ENCODE measurements around the gene LYZL4.

The LYZL4 gene

DNA sequence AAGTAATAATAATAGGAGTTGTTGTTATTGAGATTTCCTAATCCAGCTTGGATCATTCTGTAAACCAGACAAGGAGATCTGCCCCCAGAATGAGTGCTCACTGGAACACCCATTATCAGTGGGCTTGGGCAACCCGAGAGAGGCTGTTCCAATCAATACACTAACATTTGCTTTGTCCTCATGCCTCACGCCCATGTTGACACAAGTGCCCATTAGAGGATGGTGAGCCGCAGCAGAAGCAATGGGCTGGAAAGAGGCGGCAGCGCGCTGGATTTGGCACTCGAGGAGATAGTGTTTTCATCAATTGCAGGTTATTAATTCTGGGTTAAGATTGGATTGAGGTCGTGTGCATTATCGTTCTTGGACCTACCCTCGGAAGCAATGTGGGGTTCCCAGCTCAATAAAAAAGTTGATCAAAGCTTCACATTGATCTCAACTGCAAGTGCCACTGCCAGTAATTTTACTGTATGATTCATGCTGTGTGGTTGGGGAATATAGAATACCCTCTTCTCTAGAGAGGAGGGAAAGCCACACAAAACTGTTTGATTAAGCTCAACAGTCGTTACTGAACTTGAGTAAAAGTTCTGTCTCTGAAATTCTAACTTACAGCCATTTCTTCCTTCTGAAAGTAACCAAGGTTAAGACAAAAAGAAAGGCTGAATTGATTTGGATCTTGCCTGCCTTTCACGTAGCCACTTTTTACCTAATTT lies 15.7 kb downstream of the LYZL4 start:
- H3K4me1 ChIP-seq (ENCODE audit: control insufficient read depth, insufficient read depth, low read length) = peaks cover 10% of the 10 kb centered on the region
- no peaks in the 10 kb centered on the region for H3K36me3 ChIP-seq (ENCODE audit: control insufficient read depth, insufficient read depth, low read length)
- no peaks in the 10 kb centered on the region for H3K9me3 ChIP-seq (ENCODE audit: control insufficient read depth, low read length)
- no peaks in the 10 kb centered on the region for H3K27me3 ChIP-seq (ENCODE audit: control insufficient read depth, insufficient read depth, low read length)
- no peak overlapping the region for H3K4me3 ChIP-seq (ENCODE audit: low read length)
- no peak overlapping the region for H3K9ac ChIP-seq (ENCODE audit: low read length)

GRCh38 chr3:42387802-42388651 lies 22.4 kb downstream of the LYZL4 start:
- Histone ChIP-seq H3K36me3 (ENCODE audit: control insufficient read depth, insufficient read depth, low read length) (no peaks in the 10 kb centered on the region), H3K4me3 (ENCODE audit: low read length) (no peak overlapping the region), H3K27me3 (ENCODE audit: control insufficient read depth, insufficient read depth, low read length) (peaks cover 8% of the 10 kb centered on the region)

DNA sequence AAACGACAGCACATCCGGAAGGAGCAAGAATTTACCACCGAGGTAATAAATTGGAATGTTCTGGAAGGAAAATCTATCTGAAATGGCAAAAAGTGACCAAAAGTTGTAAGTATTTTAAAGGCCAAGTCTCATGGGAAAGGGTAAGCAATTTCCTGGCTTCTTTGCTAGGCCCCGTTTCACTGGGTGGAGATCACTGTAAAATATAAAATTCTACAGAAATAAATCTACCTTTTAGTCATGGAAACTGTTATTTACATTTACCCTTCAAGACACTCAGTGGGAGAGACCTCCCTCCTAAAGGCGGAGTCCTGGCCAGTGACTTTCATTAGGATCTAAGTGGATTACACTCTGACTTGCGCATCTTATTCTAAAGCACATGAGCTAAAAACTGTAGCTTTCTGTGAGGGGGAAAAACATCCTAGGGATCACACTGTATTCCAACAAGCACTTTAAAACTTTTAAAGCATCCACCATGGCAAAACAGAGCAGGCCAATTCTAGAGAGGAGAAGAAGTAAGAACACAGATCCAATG lies 28.8 kb downstream of the LYZL4 start:
- Histone ChIP-seq H3K27me3 (ENCODE audit: control insufficient read depth, insufficient read depth, low read length) (no peaks in the 10 kb centered on the region), H3K36me3 (ENCODE audit: control insufficient read depth, insufficient read depth, low read length) (no peaks in the 10 kb centered on the region), H3K9ac (ENCODE audit: low read length) (no peak overlapping the region), H3K4me3 (ENCODE audit: low read length) (no peak overlapping the region), H3K4me1 (ENCODE audit: control insufficient read depth, insufficient read depth, low read length) (no peaks in the 10 kb centered on the region), H3K9me3 (ENCODE audit: control insufficient read depth, low read length) (no peaks in the 10 kb centered on the region)

More at GRCh38 chr3:42387802-42388651, 22.4 kb downstream of the LYZL4 start:
- Histone ChIP-seq H3K9ac (ENCODE audit: low read length) (no peak overlapping the region), H3K4me1 (ENCODE audit: control insufficient read depth, insufficient read depth, low read length) (no peaks in the 10 kb centered on the region), H3K9me3 (ENCODE audit: control insufficient read depth, low read length) (no peaks in the 10 kb centered on the region)

DNA sequence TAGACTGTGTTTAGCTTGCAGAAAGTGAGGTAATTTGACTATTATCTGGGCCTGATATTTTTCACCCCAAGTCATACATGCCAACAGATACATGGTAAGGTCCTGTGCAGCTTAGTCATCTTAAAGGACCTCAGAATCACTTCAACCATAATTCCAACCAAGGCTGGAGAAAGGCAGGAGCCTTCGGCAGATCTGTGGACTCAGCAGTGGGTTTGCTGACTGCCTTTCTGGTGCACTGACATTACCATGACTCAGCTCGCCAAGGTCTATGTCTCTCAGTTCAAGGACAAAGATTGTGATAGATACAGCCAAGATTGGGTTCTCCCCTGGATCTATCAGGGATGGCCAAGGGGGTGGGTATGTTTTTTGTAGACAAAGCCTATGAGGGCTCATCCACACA lies 32.7 kb downstream of the LYZL4 start:
- Histone ChIP-seq H3K9me3 (ENCODE audit: control insufficient read depth, low read length) (no peaks in the 10 kb centered on the region), H3K4me3 (ENCODE audit: low read length) (no peak overlapping the region), H3K36me3 (ENCODE audit: control insufficient read depth, insufficient read depth, low read length) (no peaks in the 10 kb centered on the region)

GRCh38 chr3:42376344-42376798 lies 34.0 kb downstream of the LYZL4 start:
- Histone ChIP-seq H3K4me1 (ENCODE audit: control insufficient read depth, insufficient read depth, low read length) (no peaks in the 10 kb centered on the region), H3K27me3 (ENCODE audit: control insufficient read depth, insufficient read depth, low read length) (no peaks in the 10 kb centered on the region), H3K9ac (ENCODE audit: low read length) (no peak overlapping the region), H3K4me3 (ENCODE audit: low read length) (no peak overlapping the region), H3K9me3 (ENCODE audit: control insufficient read depth, low read length) (no peaks in the 10 kb centered on the region), H3K36me3 (ENCODE audit: control insufficient read depth, insufficient read depth, low read length) (no peaks in the 10 kb centered on the region)

More for the DNA sequence above, 32.7 kb downstream of the LYZL4 start:
- H3K27me3 ChIP-seq (ENCODE audit: control insufficient read depth, insufficient read depth, low read length) = no peaks in the 10 kb centered on the region
- no peaks in the 10 kb centered on the region for H3K4me1 ChIP-seq (ENCODE audit: control insufficient read depth, insufficient read depth, low read length)
- no peak overlapping the region for H3K9ac ChIP-seq (ENCODE audit: low read length)

GRCh38 chr3:42375121-42375800 lies 35.1 kb downstream of the LYZL4 start:
- Histone ChIP-seq H3K9ac (ENCODE audit: low read length) (no peak overlapping the region), H3K4me1 (ENCODE audit: control insufficient read depth, insufficient read depth, low read length) (no peaks in the 10 kb centered on the region), H3K4me3 (ENCODE audit: low read length) (no peak overlapping the region), H3K27me3 (ENCODE audit: control insufficient read depth, insufficient read depth, low read length) (no peaks in the 10 kb centered on the region), H3K36me3 (ENCODE audit: control insufficient read depth, insufficient read depth, low read length) (no peaks in the 10 kb centered on the region), H3K9me3 (ENCODE audit: control insufficient read depth, low read length) (no peaks in the 10 kb centered on the region)

DNA sequence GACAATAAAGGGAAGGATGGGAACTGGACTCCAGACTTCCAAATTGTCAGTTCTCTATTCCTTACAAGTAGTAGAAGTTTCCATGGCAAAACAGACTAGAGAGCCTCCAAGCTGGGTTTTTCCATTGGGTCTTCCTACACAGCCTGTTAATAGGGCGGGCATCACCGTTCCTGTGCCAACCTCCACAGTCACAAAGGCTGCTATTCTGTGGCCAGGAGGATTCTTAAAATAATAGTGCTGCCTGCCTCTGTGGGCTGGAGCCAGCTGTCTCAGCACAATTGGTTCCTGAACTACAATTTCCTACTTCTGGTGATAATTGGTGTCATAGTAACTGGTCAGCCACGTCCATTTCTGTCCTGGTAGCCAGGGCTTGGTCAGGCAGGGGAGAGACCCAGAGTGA lies 38.6 kb downstream of the LYZL4 start:
- Histone ChIP-seq H3K4me3 (ENCODE audit: low read length) (no peak overlapping the region), H3K4me1 (ENCODE audit: control insufficient read depth, insufficient read depth, low read length) (no peaks in the 10 kb centered on the region), H3K27me3 (ENCODE audit: control insufficient read depth, insufficient read depth, low read length) (no peaks in the 10 kb centered on the region), H3K9me3 (ENCODE audit: control insufficient read depth, low read length) (no peaks in the 10 kb centered on the region), H3K9ac (ENCODE audit: low read length) (no peak overlapping the region), H3K36me3 (ENCODE audit: control insufficient read depth, insufficient read depth, low read length) (no peaks in the 10 kb centered on the region)

DNA sequence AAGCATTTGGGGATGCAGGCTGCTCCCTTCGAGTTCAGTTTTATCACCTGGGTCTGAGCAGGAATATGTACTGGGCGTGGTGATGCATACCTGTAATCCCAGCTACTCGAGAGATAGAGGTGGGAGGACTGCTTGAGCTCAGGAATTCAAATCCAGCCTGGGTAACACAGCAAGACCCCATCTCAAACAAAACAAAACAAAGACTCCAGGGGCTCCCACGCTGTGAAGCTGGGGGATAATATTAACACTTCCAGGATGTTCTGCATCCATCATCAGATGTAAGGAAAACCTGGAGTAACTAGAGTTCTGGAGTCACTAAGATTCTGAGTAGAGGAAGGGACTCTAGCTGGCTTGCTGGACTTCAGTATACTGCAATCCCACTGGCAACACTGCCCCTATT lies 40.6 kb downstream of the LYZL4 start:
- no peaks in the 10 kb centered on the region for H3K36me3 ChIP-seq (ENCODE audit: control insufficient read depth, insufficient read depth, low read length)
- no peak overlapping the region for H3K9ac ChIP-seq (ENCODE audit: low read length)
- no peaks in the 10 kb centered on the region for H3K27me3 ChIP-seq (ENCODE audit: control insufficient read depth, insufficient read depth, low read length)
- H3K9me3 ChIP-seq (ENCODE audit: control insufficient read depth, low read length) = no peaks in the 10 kb centered on the region
- no peaks in the 10 kb centered on the region for H3K4me1 ChIP-seq (ENCODE audit: control insufficient read depth, insufficient read depth, low read length)
- H3K4me3 ChIP-seq (ENCODE audit: low read length) = no peak overlapping the region

DNA sequence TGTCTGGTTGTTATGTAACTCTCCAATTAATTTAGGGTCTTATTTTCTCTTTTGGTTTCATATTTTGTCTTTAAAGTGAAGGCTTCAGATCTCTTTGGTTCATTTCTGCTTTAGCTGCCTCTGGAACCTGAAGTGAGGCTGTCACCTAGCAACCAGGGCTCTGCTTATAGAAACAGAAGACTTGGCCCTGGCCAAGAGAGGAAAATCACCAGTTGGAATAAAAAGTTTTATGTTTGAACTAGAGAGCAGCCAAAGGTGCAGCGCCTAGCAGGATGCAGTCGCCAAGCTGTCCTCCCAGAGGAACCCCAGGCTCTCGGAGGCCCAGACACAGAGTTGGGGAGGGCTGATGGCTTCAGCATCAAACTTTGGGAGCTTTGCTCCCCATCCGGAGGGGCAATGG lies 41.1 kb downstream of the LYZL4 start:
- Histone ChIP-seq H3K4me1 (ENCODE audit: control insufficient read depth, insufficient read depth, low read length) (no peaks in the 10 kb centered on the region), H3K36me3 (ENCODE audit: control insufficient read depth, insufficient read depth, low read length) (no peaks in the 10 kb centered on the region), H3K27me3 (ENCODE audit: control insufficient read depth, insufficient read depth, low read length) (no peaks in the 10 kb centered on the region), H3K9me3 (ENCODE audit: control insufficient read depth, low read length) (no peaks in the 10 kb centered on the region), H3K9ac (ENCODE audit: low read length) (no peak overlapping the region), H3K4me3 (ENCODE audit: low read length) (no peak overlapping the region)

- Histone ChIP-seq H3K9ac (ENCODE audit: low read length) (no peak overlapping the region), H3K4me1 (ENCODE audit: control insufficient read depth, insufficient read depth, low read length) (no peaks in the 10 kb centered on the region), H3K27me3 (ENCODE audit: control insufficient read depth, insufficient read depth, low read length) (no peaks in the 10 kb centered on the region), H3K36me3 (ENCODE audit: control insufficient read depth, insufficient read depth, low read length) (no peaks in the 10 kb centered on the region), H3K4me3 (ENCODE audit: low read length) (no peak overlapping the region), H3K9me3 (ENCODE audit: control insufficient read depth, low read length) (no peaks in the 10 kb centered on the region)
Measured at GRCh38 chr3:42368861-42369260, 41.5 kb downstream of the LYZL4 start.

GRCh38 chr3:42367903-42368302 lies 42.5 kb downstream of the LYZL4 start:
- Histone ChIP-seq H3K27me3 (ENCODE audit: control insufficient read depth, insufficient read depth, low read length) (no peaks in the 10 kb centered on the region), H3K9me3 (ENCODE audit: control insufficient read depth, low read length) (no peaks in the 10 kb centered on the region), H3K9ac (ENCODE audit: low read length) (no peak overlapping the region), H3K4me1 (ENCODE audit: control insufficient read depth, insufficient read depth, low read length) (no peaks in the 10 kb centered on the region), H3K4me3 (ENCODE audit: low read length) (no peak overlapping the region), H3K36me3 (ENCODE audit: control insufficient read depth, insufficient read depth, low read length) (no peaks in the 10 kb centered on the region)

GRCh38 chr3:42366550-42366949 lies 43.9 kb downstream of the LYZL4 start:
- Histone ChIP-seq H3K9ac (ENCODE audit: low read length) (no peak overlapping the region), H3K36me3 (ENCODE audit: control insufficient read depth, insufficient read depth, low read length) (no peaks in the 10 kb centered on the region), H3K4me1 (ENCODE audit: control insufficient read depth, insufficient read depth, low read length) (no peaks in the 10 kb centered on the region), H3K27me3 (ENCODE audit: control insufficient read depth, insufficient read depth, low read length) (no peaks in the 10 kb centered on the region), H3K4me3 (ENCODE audit: low read length) (no peak overlapping the region), H3K9me3 (ENCODE audit: control insufficient read depth, low read length) (no peaks in the 10 kb centered on the region)
